Testis (tissue), 2 donors: ENCODE results near the gene TFCP2L1.

ENCODE experiments used
- CTCF ChIP-seq, 3 experiments: fragments of 450-650 bp in 2 of 3; fragments of 200-600 bp in 1 of 3; sonication (generic) in 1 of 3; IDR thresholded peaks; one replicate each; pipeline ENCODE4 v1.5.1; 2016 to 2019; ENCODE audit warnings: antibody characterized with exemption in 3 of 3, mild to moderate bottlenecking in 2 of 3, moderate library complexity in 1 of 3
- POLR2A ChIP-seq: fragments of 450-650 bp; IDR thresholded peaks from one replicate; pipeline ENCODE4 v1.6.1; 2017; ENCODE audit warnings: antibody characterized with exemption, mild to moderate bottlenecking, moderate library complexity

GRCh38 chr2:121184248-121184862, 100.6 kb downstream of the TFCP2L1 start:
- TF ChIP-seq CTCF (IDR thresholded peaks at IDR 0.05) (no peak), POLR2A (no peak)
